Central memory CD8-positive, alpha-beta T cell (primary cell): Measurements from ENCODE around the gene COG5.

ENCODE experiments used
- ATAC-seq: fragments of 150-1000 bp; cut with Tn5 transposase; replicated peaks from 2 replicates; pipeline ENCODE4 v1.10.0; 2022; ENCODE audit warnings: mild to moderate bottlenecking, moderate FRiP score, moderate number of reproducible peaks; ENCODE audit not compliant: poor library complexity, severe bottlenecking; ENCODE audit errors: extremely low read depth
- DNase-seq, 2 donors: peaks; one replicate each; pipeline ENCODE4 v3.0.0; 2021; ENCODE audit warnings: low spot score in 2 of 2
- H3K27ac Mint-ChIP-seq: one replicate; pipeline ENCODE4 v1.8.0; 2022; ENCODE audit warnings: low read depth, mild to moderate bottlenecking, moderate library complexity, mixed read lengths
- H3K27me3 Mint-ChIP-seq: one replicate; pipeline ENCODE4 v1.8.0; 2022; ENCODE audit warnings: mixed read lengths
- H3K36me3 Mint-ChIP-seq: one replicate; pipeline ENCODE4 v1.8.0; 2022; ENCODE audit warnings: mild to moderate bottlenecking, moderate library complexity, mixed read lengths; ENCODE audit not compliant: insufficient read depth
- H3K4me1 Mint-ChIP-seq: one replicate; pipeline ENCODE4 v1.8.0; 2022; ENCODE audit warnings: mixed read lengths
- H3K4me3 Mint-ChIP-seq: one replicate; pipeline ENCODE4 v1.8.0; 2022; ENCODE audit warnings: mild to moderate bottlenecking, moderate library complexity, mixed read lengths
- H3K9me3 Mint-ChIP-seq: one replicate; pipeline ENCODE4 v1.8.0; 2022; ENCODE audit warnings: mixed read lengths

COG5 gene

DNA sequence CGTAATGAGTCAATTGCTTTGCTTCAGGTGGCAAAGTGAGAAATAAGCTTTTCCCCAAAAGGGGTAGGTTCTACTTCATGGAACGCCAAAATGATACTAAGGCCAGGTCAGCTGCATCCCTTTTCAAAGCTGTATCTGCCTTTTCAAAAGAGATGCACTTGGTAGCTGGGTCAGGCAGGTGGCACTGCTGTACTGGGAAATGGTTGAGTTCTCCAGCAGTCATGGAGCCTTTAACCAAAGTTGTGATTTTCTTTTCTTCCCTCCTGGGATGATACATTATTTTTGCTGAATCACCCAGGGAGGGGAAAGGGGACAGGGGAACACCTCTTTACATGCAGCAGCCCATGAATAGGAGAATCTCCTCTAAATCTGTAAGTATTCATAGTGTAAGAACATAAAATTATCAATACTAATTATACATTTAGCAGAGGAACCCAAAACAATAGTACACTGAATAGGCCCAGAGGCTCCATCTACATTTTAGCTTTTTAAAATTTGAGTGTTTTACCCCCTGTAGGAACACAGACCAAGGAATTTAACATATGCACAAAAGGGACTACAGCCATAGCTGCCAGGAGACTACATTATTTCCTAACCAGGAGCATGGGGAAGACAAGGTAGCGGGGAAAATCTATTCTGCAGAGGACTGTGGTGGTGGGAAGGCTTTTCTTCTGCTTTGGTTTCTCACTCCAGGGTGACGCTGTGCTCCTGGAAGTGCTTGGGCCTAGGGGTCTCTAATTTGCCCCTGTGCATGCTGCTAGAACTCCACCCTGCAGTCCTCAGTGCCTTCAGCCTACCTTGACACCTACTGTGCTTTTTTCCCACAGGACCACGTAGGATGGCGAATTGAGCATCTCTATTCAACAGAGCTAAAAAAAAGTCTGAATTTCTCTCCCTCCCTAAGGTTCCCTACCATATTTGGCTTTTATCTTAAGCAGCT is 100.3 kb downstream of the COG5 start:
- Mint-ChIP-seq H3K4me3 (no peak overlapping the region), H3K9me3 (no peaks in the 10 kb centered on the region), H3K27ac (no peak overlapping the region), H3K27me3 (no peaks in the 10 kb centered on the region), H3K36me3 (peaks cover 8% of the 10 kb centered on the region), H3K4me1 (peaks cover 5% of the 10 kb centered on the region)
- peak in 1 of 2 donors; percentile 15 for DNase-seq
- peak; percentile 67 for ATAC-seq

- no peak for ATAC-seq
- no peak for DNase-seq
- peaks cover 10% of the 10 kb centered on the region for H3K36me3 Mint-ChIP-seq
- H3K4me1 Mint-ChIP-seq: peaks cover 5% of the 10 kb centered on the region
- no peak overlapping the region for H3K4me3 Mint-ChIP-seq
- no peaks in the 10 kb centered on the region for H3K27me3 Mint-ChIP-seq
- no peak overlapping the region for H3K27ac Mint-ChIP-seq
- H3K9me3 Mint-ChIP-seq: no peaks in the 10 kb centered on the region
These were observed 101.7 kb downstream of the COG5 start for GRCh38 chr7:107461938-107462533.

DNA sequence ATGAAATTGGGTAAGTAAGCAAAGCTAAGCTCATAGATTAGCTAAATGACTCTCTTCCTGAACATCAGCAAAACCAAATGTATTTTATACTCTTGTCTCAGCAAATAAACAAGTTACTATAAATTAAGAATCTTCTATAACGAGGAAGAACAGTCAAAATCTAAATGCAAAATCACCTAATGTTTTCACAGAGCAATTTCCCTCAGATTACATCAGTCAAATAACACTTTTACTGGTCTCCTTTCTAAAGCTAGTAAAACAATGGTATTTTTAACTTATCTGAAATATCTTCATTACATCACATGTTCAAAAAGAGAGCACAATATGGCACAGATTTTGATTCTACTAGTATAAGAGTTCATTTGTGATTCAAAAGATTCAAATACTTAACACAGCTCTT is 110.3 kb downstream of the COG5 start:
- no peak for DNase-seq
- Mint-ChIP-seq H3K27ac (no peak overlapping the region), H3K4me1 (peaks cover 28% of the 10 kb centered on the region), H3K9me3 (no peaks in the 10 kb centered on the region), H3K27me3 (no peaks in the 10 kb centered on the region), H3K36me3 (peaks cover 2% of the 10 kb centered on the region), H3K4me3 (no peak overlapping the region)
- ATAC-seq: no peak

DNA sequence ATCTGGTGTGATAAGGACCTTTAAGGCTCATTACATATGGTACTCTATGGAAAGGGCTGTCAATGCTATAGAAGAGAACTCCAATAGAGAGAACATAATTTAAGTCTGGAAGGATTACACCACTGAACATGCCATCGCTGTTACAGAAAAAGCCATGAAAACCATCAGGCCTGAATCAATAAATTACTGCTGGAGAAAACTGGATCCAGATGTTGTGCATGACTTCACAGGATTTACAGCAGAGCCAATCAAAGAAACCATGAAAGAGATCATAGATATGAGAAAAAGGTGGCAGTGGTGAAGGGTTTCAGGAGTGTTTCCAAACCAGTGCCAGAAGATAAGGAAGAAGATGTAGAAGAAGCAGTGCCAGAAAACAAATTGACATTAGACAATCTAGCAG is 112.8 kb downstream of the COG5 start:
- no peak for DNase-seq
- H3K4me1 Mint-ChIP-seq: peaks cover 31% of the 10 kb centered on the region
- H3K36me3 Mint-ChIP-seq: no peaks in the 10 kb centered on the region
- no peak overlapping the region for H3K4me3 Mint-ChIP-seq
- no peak for ATAC-seq
- no peaks in the 10 kb centered on the region for H3K9me3 Mint-ChIP-seq
- H3K27me3 Mint-ChIP-seq: no peaks in the 10 kb centered on the region
- no peak overlapping the region for H3K27ac Mint-ChIP-seq

DNA sequence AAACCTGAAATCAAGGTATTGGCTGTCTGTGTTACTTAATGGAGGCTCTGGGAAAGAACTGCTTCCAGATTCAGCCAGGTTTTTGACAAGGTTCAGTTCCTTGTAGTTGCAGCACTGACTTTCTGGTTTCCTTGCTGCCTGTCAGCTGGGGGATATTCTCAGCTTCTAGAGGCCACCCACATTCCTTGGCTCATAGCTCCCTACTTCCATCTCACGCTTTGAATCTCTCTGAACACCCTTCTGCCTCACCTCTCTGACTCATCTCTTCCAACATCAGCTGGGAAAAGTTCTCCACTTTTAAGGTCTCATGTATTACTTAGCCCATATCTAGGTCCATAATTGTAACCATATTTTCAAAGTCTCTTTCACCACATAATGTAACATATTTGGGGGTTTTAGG is 116.7 kb downstream of the COG5 start:
- no peak overlapping the region for H3K4me3 Mint-ChIP-seq
- peaks cover 15% of the 10 kb centered on the region for H3K4me1 Mint-ChIP-seq
- no peaks in the 10 kb centered on the region for H3K27me3 Mint-ChIP-seq
- ATAC-seq: no peak
- H3K9me3 Mint-ChIP-seq: no peaks in the 10 kb centered on the region
- DNase-seq: no peak
- H3K27ac Mint-ChIP-seq: no peak overlapping the region
- H3K36me3 Mint-ChIP-seq: no peaks in the 10 kb centered on the region

DNA sequence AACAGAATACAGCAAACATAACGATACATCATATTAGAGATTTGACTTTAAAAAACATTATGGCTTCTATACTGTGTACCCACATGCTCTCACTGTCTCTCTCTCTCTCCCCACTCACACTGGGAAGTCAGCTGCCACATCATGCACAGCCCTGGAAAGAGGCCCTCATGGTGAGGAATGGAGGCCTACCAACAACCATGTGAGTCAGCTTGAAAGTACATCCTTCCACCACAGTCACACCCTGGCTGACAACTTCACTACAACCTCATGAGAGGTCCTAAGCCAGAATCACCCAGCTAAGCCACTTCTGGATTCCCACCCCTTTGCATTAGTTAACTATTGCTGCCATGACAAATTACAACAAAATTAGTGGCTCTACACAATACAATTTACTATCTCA is 117.2 kb downstream of the COG5 start:
- H3K36me3 Mint-ChIP-seq: no peaks in the 10 kb centered on the region
- H3K27me3 Mint-ChIP-seq: no peaks in the 10 kb centered on the region
- DNase-seq: no peak
- H3K27ac Mint-ChIP-seq: no peak overlapping the region
- no peak for ATAC-seq
- H3K4me1 Mint-ChIP-seq: peaks cover 11% of the 10 kb centered on the region
- no peak overlapping the region for H3K4me3 Mint-ChIP-seq
- H3K9me3 Mint-ChIP-seq: no peaks in the 10 kb centered on the region

GRCh38 chr7:107442678-107443077 is 121.0 kb downstream of the COG5 start:
- Mint-ChIP-seq H3K36me3 (peaks cover 1% of the 10 kb centered on the region), H3K27ac (no peak overlapping the region), H3K9me3 (no peaks in the 10 kb centered on the region), H3K4me1 (no peaks in the 10 kb centered on the region), H3K4me3 (no peak overlapping the region), H3K27me3 (no peaks in the 10 kb centered on the region)
- no peak for DNase-seq
- ATAC-seq: no peak

DNA sequence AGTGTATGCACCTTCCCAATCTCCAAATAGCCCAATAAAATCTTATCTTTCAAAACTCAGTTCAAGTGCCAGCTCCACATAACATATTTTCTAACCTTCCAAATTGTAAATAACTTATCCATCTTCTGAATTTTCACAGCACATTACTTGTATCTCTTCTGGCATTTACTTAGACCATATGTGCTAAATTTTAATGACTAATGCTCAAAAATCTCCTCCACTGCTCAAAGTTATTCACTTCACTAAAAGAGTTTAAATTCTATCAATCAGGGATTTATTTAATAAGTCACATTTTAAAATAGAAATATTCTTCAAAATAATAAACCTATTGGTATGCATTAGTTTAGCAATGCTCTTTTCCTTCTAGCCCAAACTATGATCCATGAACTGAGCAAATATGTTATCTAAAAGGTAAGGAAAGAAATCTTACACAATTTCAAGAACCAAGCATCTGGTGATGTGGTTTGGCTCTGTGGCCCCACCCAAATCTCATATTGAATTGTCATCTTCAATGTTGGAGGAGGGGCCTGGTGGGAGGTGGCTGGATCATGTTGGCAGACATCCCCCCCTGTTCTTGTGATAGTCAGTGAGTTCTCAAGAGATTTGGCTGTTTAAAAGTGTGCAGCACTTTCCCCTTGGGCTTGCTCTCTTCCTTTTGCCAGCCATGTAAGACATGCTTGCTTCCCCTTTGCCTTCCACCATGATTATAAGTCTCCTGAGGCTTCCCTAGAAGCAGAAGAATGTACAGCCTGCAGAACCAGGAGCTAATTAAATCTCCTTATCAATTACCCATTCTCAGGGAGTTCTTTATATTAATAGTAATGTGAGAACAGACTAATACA is 121.9 kb downstream of the COG5 start:
- no peak for ATAC-seq
- Mint-ChIP-seq H3K27me3 (no peaks in the 10 kb centered on the region), H3K4me1 (no peaks in the 10 kb centered on the region), H3K9me3 (no peaks in the 10 kb centered on the region), H3K27ac (no peak overlapping the region), H3K4me3 (no peak overlapping the region), H3K36me3 (peaks cover 1% of the 10 kb centered on the region)
- no peak for DNase-seq

- H3K4me3 Mint-ChIP-seq: no peak overlapping the region
- H3K9me3 Mint-ChIP-seq: peaks cover 5% of the 10 kb centered on the region
- H3K27me3 Mint-ChIP-seq: no peaks in the 10 kb centered on the region
- H3K27ac Mint-ChIP-seq: no peak overlapping the region
- H3K36me3 Mint-ChIP-seq: peaks cover 1% of the 10 kb centered on the region
- DNase-seq: no peak
- no peaks in the 10 kb centered on the region for H3K4me1 Mint-ChIP-seq
- ATAC-seq: no peak
These were observed 124.7 kb downstream of the COG5 start for GRCh38 chr7:107439025-107439424.

DNA sequence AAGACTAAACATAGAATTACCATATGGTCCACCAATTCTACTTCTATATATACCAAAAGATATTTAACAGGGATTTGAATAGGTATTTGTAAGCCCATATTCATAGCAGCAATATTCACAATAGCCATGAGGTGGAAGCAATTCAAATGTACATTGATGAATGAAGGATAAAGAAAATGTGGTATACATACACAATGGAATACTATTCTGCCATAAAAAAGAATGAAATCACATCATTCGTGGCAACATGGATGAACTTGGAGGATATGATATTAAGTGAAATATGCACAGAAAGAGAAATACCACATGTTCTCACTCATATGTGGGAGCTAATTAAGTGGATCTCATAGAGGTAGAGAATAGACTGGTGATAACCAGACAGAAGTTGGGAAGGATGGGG is 128.0 kb downstream of the COG5 start:
- H3K27me3 Mint-ChIP-seq: no peaks in the 10 kb centered on the region
- H3K4me1 Mint-ChIP-seq: peaks cover 7% of the 10 kb centered on the region
- DNase-seq (no peak), ATAC-seq (no peak)
- H3K4me3 Mint-ChIP-seq: no peak overlapping the region
- no peak overlapping the region for H3K27ac Mint-ChIP-seq
- peaks cover 1% of the 10 kb centered on the region for H3K36me3 Mint-ChIP-seq
- H3K9me3 Mint-ChIP-seq: peaks cover 5% of the 10 kb centered on the region

- no peak overlapping the region for H3K27ac Mint-ChIP-seq
- no peaks in the 10 kb centered on the region for H3K27me3 Mint-ChIP-seq
These were observed 131.5 kb downstream of the COG5 start for GRCh38 chr7:107432261-107432660.

DNA sequence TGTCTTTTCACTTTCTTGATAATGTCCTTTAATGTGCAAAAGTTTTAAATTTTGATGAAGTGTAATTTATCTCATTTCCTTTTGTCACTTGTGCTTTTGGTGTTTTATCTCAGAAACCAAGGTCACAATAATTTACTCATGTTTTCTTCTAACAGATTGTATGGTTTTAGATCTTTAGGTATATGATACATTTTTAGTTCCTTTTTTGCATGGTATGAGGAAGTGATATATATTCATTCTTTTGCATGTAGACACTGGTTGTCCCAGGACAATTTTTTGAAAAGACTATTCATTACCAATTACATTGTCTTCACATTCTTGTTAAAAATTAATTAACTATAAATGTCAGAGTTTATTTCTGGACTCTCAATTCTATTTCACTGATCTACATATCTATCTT is 133.7 kb downstream of the COG5 start:
- Mint-ChIP-seq H3K4me3 (no peak overlapping the region), H3K4me1 (peaks cover 15% of the 10 kb centered on the region), H3K36me3 (no peaks in the 10 kb centered on the region), H3K27me3 (no peaks in the 10 kb centered on the region), H3K9me3 (no peaks in the 10 kb centered on the region), H3K27ac (no peak overlapping the region)
- ATAC-seq: no peak
- DNase-seq: no peak

More at GRCh38 chr7:107432261-107432660, 131.5 kb downstream of the COG5 start:
- H3K9me3 Mint-ChIP-seq: peaks cover 5% of the 10 kb centered on the region
- no peak for DNase-seq
- no peaks in the 10 kb centered on the region for H3K36me3 Mint-ChIP-seq
- H3K4me1 Mint-ChIP-seq: peaks cover 15% of the 10 kb centered on the region
- no peak overlapping the region for H3K4me3 Mint-ChIP-seq
- no peak for ATAC-seq
